HG03095 (cell line): ENCODE data around the gene PLCD3.
"Not testable (repeated sequence)": the region's sequence is repeated elsewhere in the genome, so short reads cannot be mapped to it uniquely, and the experiment has no call there.

Experiments used
- ATAC-seq: cut with Tn5 transposase; IDR thresholded peaks from one replicate; pipeline ENCODE4 v1.9.1; 2021; ENCODE audit warnings: moderate library complexity; ENCODE audit not compliant: unreplicated experiment

PLCD3 gene

DNA sequence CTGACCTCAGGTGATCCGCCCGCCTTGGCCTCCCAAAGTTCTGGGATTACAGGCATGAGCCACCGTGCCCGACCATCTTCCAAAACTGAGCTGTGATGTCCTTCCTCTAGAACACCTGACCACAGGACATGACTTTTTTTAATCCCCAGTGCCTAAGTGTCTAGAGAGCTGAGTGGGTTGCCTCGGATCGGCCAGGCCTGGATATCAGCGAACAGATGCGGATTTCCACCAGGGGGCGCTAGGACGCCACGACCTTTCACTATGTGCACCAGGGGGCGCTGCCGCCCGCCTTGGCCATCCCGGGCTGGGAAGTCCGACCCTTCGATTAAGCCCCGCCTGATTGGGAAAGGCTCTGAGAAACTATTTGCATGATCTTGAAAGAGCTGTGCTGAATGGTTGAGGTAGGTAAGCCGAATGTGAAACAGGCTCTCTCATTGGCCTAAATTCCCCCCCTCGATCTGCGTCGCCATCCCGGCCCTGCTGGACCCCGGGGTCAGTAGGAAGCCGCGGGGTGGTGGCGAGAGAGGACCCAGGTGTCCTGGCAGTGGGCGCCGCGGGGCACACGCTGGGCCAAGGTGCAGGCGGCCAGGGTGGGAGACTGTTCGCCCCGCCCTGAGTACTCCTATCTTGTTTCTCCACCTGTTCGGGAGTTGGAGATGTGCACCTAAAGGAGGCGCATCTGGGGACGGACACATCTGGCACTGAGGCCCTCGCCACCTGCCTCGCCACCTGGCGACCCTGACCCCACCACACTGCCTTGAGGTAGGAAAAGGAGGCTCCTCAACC, 3.1 kb upstream of the PLCD3 start, which contains the start of gene ACBD4:
Gene ACBD4 (plus strand): TSS at position 496 of the 786 bp plus-strand sequence. CDS start 458 bp downstream, outside the sequence.
- peak; percentile 59 for ATAC-seq

DNA sequence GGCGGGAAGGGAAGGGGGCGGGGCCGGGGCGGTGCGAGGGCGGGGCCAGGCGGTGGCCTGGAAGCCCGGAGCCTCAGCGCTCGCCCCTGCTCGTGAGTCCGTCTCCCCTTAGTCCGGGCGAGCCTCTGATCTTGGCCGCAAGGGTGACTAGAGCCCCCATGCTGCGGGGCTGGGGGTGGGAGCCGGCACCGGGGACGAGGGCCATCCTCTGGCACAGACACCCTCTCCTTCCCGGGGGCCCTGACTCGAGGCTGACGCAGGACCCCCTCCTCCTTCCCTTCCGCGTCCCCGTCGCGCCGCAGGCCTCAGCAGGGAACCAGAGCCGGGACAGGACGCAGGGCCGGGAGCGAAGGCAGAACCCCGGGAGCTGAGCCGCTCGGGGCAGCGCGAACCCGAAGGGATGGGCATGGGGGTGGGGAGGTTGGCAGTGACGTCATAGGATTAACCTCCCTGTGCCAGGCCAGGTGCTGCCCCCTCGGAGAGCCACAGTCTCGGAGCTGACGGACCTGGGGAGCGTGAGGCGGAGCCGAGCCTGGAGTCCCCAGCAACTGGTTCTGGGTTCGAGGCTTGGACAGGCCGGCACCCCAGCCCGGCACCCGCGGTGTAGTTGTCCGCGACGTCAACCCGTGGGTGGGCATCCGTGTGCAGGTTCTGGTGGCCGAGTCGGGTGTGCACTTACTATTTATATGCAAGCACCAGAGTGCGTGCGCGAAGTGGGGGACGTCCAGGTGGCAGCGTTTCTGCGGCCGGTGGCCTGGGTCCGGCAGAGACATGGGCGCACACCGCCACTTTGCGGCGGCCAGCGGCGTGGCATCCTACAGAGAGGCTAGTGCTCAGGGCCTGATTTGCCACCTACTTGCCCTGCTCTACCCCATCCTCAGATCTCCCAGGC, 503 bp upstream of the PLCD3 start:
- ATAC-seq = no peak

DNA sequence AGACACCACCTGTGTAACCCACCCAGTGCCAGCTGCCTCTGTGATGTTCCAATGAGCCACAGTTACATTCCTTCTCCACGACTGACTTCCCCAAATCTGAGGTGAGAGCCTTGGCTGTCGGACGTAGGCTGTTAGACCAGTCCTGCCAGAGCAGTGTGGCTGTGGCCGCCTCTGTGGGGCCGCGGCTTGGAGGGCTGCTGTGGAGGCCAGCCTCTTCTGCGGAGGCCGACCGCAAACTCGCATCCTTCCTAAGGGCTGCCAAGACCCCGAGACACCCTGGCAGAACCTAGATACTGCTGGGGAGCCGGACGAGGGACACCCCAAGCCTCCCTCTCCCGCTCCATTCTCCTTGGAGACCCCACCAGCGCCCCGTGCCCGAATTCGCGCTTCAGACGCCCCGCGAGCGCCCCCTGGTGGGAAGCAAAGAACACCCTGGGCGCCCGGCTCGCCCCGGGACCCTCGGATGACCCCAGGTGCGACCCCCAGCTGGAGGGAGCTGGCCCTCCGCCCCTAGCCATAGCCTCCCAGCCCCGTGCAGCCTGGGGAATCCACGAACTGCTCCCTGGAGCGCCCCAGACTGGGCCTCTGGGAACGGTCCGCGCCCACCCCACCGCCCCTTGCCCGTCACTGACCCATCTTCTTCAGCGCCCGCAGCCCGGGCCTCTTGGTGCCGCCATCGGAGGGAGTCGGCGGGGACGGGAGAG, 547 bp downstream of the PLCD3 start:
- no peak for ATAC-seq

DNA sequence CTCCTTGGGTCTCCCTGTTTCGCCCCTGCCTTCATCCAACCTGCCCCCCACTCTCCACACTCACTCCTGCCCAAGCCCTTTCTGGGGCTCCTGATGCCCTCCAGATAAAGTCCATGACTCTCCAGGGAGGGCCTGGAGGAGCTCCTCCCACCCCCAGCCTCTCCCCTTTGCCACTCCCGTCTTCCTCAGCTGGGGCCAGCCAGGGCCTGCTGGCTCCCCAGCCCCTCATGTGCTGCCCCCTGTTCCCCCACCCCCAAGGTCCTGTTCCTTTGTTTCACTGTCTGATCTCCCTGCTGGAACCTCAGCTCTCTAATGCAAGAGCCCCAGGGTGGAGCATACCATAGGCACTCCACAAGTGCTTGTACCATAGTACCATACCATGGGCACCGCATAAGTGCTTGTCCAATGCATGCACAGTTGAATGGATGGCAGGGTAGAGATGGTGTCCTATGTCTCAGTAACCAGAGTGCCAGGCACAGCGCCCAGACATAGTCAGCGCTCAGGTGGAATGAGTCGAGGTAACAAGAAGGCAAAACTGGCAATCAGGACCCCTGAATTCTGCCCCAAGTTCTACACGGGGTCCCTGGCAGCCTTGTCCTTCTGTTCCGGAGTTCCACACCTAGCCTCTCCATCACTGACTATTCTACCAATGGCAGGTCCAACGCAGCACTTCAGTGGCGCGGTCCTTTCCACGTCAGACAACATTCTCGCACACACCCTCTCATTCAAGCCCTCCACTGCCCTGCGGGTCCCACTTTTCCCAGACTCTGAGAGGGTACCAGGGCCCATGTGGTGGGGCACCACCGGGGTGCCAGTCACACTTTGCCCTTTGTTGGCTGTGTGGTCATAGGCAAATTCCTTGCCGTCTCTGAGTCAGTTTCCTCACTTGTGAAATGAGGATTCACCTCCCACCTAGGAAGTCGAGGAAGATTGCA, 1.4 kb downstream of the PLCD3 start:
- ATAC-seq = no peak

DNA sequence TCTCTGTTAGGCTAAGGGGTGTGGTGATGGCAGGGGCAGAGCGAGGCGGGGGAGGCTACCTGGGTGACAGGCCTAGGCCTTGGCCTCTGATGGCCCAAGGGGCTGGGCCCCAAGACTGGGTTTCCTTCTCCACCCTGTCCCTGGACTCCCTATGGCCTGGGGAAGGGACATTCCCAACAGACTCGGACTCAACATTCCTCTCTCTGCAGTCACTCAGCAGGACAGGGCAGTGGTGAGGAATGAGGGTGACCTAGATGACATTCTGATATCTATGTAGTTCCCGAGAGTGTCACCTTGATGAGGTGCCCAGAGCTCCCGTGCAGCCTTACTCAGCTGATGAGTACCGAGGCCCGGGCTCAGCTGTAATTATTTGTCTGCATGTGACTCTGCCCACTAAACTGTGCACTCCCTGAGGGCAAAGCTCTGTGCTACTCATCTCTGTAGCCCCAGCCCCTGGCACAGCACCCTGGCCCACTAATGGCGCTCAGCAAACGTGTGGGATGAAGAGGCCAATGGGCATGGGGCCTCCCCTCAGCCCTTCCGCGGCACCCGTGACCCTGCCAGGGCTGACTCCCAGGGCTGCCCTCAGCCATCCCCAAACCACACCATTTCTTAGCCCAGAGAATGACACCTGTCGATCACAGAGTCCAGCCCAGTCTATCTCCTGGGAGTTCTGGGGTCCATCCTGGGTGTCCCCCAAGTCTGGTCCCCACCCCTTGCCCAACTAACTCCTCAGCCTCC, 2.2 kb downstream of the PLCD3 start:
- no peak for ATAC-seq

DNA sequence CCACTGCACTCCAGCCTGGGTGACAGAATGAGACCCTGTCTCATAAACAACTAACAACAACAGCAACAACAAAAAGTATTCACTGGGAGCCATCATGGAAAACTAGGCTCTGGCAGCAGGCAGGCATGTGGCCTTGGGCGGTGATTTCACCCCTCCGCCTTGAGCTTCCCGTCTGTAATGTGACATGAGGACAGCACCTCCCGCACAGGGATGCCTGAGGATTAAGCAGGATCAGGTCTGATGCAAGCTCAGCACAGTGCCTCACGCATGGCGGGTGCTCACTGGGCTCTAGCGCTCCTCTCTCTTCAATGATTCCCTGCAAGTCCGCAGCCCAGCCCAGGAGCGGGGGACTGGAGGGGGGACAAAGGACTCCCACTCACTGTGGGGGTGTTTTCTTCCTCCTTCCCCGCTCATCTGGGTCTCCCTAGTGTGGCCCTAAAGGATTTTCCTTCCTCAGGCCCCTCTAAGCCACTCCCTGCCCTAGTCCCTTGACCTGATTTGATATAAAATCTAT, 2.8 kb downstream of the PLCD3 start:
- ATAC-seq = no peak

DNA sequence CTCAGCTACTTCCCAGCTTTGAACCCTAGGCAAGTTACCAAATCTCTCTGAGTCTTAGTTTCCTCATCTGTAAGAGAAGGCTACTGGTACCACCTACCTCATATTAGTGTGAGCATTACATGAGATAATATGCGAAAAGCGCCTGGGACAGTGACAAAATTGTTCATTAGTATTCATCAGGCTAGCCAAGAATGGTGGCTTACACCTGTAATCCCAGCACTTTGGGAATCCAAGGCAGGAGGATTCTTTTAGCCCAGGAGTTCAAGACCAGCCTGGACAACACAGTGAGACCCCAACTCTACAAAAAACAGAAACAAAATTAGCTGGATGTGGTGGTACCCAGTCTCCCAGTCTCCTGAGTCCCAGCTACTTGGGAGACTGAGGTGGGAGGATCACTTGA, 3.3 kb downstream of the PLCD3 start:
- no peak for ATAC-seq

DNA sequence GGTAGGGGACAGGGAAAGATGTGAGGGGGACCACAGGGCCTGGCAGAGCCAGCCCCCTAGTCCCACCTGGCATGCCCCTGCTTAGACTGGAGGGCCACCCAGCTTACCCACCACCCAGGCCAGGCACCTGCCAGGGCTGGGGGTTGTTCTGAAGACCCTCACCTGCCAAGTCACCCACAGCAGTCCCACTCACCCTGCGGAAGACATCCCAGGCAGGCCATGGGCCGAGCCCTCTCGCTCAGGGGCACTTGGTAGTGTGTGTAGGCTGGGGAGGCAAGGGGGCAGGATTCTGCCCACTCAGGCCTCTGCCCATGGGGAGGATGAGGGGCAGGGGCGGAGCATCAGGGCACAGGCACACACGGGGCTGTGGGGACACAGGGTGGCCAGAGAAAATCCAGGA, 4.0 kb downstream of the PLCD3 start:
- ATAC-seq = no peak

DNA sequence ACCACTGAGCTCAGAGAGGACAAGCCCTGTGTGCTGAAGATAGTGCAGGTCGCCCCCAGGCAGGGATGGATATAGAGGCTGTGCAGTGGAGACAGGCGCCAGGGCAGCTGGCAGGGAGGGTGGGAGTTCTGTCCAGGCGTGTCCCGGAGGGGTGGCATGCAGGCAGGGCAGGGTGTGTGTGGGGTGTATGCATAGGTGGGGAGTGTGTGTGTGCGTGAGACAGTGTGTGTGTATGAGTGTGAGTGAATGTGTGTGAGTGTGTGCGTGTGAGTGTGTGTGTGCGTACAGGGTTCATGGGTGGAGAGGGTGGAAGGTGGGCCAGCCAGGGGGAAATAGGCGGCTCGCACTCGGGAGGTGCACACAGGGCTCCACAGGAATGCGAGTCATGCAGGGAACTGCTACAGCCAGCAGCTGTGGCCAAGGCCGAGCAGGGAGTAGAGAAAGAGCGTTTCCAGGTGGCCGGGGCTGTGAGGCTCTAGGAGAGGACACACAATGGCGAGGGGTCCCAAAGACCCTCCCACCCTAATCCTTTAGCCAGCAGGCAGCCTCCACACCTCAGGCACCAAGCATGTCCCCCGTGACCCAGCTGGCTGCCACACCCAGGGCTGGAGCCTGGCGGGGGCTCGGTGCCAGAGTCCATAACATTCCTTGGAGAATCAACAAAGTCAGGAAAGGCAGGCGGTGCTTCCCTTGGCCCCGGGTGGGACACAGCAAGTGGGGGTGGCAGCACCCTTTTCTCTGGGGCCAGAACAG, 4.6 kb downstream of the PLCD3 start:
- ATAC-seq = no peak

DNA sequence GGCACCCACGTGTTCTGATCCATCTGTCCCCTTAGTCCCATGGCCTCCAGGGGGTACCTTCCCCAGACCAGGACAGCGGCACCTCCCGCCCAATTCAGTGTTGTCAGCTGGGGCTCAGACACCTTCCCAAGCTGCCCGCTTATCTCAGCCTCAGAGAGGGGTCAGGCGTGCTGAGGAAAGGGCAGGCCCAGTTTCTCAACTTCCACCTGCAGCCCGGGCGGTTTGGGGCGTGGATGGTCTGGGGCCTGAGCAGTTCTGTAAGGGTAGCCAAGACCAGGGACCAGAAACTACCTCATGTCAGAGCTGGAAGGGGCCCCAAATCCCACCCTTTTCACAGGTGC, 5.1 kb downstream of the PLCD3 start:
- ATAC-seq = no peak

DNA sequence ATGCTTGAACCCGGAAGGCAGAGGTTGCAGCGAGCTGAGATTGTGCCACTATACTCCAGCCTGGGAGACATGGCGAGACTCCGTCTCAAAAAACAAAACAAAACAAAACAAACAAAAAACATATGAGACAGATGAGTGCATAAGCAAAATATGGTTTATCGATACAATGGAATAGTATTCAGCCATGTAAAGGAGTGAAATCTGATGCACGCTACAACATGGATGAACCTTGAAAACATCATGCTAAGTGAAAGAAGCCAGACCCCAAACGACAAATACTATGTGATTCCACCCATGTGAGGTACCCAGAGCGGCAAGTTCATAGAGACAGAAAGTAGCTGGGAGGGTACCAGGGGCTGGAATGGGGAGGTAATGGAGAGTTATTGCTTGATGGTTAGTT, 6.8 kb downstream of the PLCD3 start:
- ATAC-seq = no peak

DNA sequence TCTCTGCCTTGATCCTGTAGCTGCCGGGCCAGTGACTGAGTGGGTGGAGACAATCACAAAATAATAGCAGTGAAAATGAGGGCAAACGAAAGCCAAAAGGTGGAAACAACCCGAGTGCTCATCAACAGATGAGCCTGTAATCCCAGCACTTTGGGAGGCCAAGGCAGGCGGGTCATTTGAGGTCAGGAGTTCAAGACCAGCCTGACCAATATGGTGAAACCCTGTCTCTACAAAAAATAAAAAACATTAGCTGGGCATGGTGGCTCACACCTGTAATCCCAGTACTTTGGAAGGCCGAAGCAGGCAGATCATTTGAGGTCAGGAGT, 7.6 kb downstream of the PLCD3 start:
- not testable (repeated sequence) for ATAC-seq

DNA sequence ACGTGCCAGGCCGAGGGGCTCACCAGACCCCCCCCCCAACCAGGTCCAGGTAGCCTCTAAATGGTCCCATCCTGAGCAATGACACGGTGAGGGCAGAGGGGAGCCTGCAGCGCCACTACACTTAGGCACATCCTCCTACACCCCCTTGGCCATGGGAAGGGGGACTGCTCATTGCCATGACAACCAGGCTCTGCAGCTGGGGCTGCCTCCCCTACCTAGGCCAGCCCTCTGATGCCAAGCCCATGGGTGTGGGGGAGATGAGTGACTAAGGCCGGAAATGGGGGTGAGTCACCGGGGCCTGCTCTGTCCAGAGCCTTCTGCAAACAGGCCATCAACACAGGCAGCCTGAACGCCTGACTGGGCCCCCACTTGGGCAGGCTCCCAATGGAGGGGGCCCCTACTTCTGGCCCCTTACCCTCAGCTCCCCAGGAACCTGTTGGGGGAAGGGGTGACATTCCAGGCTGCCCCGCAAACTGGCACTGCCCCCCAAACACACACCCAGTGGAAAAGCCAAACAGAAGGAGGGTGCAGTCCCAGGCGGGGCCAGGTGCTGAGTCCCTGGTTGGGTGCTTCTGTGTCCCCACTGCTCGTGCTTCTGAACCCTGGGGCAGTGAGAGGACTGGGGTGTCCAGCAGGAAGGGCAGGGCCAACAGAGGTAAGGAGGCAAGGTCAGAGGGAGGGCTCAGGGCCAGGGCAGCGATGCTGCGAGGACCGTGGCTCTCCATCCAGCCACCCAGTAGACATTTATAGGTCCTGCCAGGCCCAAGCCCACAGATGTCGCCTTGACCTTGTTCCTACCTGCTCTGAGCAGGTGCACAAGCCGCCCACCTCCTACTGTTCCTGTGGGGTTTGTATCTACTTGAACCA, 8.2 kb downstream of the PLCD3 start:
- ATAC-seq = no peak

DNA sequence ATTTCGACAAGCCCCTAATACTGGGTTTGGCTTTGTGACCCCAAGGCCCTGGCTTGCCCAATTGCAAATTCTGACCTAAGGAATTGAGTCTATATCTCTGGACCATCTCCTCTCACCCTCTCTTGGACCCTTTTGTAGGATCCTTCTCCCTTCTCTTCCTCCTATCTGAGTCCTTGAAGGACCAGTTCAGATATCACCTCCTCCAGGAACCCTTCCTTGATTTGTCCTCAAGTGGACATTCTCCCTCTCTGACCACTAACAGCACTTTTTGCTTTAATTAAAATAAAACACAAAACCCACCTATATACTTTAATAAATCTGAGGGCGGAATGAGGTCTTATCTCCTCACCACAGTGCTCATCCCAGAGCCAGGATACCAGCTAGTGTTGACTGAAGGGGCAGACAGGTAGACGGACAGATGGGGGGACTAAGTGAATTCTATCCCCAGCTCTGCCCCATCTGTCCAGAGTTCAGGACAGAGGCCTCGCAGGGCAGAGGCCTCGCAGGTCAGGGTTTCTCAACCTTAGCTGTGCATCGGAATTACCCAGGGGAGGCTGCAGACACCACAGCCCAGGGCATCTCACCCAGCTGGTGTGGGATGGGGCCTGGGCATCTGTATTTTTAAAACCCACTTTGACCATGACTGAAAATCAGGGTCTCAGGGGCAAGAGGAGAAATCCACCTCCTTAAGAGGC, 9.1 kb downstream of the PLCD3 start:
- no peak for ATAC-seq

DNA sequence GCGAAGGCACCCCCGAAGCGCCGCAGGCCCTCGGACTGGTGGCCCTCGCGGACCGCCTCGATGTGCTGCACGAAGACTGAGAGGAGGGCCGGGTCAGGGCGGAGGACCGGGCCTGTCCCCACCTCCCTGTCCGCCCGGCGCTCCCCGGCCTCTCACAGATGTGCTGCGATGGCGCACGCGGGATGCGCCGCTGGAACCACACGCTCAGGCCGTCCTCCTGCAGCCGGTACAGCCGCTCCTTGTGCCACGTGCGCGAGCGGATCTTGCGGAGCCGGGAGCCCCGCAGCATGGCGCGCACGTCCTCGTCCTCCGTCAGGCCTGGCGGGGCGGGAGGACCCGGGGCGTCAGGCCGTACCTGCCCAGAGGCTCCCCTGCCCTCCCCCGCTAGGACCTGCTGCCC, 11.3 kb downstream of the PLCD3 start:
- no peak for ATAC-seq

DNA sequence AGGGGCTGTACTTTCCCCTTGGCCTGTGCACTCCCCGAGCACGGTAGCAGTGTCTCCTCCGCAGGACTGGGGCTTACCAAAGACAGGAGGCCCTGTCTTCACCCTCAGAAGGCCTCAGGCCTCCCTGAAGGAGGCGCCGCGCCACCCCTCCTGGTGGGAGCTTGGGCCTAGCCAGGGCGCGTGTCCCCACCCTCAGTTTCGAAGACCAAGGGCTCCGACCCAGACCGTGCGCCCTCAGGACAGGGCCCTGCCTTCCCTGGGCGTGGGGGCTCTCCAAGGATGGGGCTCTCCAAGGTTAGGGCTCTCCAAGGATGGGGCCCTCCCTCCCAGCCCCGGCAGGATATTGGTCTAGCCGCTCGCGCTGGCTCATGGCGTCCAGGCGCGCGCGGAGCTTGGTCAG, 11.8 kb downstream of the PLCD3 start:
- no peak for ATAC-seq

DNA sequence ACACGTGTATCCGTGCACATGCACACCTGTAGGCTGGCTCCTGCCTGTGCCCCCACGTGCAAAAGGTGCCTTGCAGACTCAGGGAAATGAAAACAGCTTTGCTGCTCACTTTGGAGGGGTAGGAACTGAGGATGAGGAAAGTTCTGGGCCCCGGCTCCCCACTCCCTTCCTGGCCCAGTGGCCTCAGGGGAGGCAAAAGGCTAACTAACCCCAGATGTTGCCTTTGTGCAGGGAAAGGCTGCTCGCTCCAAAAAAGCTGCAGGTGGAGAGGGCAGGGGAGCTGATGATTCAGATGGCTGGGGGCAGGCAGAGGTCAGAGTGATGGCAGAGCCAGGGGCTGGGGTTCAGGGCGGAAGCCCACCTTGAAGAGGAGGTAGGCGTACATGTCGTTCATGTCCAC, 12.4 kb downstream of the PLCD3 start:
- ATAC-seq = no peak
